IPS-18a (cell line): ENCODE measurements around the gene ATP8B4.
"Not testable (repeated sequence)": the region's sequence is repeated elsewhere in the genome, so short reads cannot be mapped to it uniquely, and the experiment has no call there.

Experiments used
- H3K27ac ChIP-seq: one replicate; pipeline ENCODE4 v1.5.1; 2013; ENCODE audit warnings: low read length
- H3K27me3 ChIP-seq: one replicate; pipeline ENCODE4 v1.6.1; 2013; ENCODE audit warnings: mild to moderate bottlenecking, low read length; ENCODE audit not compliant: control insufficient read depth, insufficient read depth
- H3K36me3 ChIP-seq: one replicate; pipeline ENCODE4 v1.6.1; 2013; ENCODE audit warnings: low read depth, low read length; ENCODE audit not compliant: control insufficient read depth
- H3K4me1 ChIP-seq: one replicate; pipeline ENCODE4 v1.6.1; 2013; ENCODE audit warnings: low read depth, low read length; ENCODE audit not compliant: control insufficient read depth
- H3K4me3 ChIP-seq: one replicate; pipeline ENCODE4 v1.5.1; 2013; ENCODE audit warnings: low read length
- H3K9ac ChIP-seq: one replicate; pipeline ENCODE4 v1.6.1; 2013; ENCODE audit warnings: mild to moderate bottlenecking, low read length, moderate library complexity
- H3K9me3 ChIP-seq: one replicate; pipeline ENCODE4 v1.6.1; 2013; ENCODE audit warnings: low read depth, low read length; ENCODE audit not compliant: control insufficient read depth

ATP8B4 gene

DNA sequence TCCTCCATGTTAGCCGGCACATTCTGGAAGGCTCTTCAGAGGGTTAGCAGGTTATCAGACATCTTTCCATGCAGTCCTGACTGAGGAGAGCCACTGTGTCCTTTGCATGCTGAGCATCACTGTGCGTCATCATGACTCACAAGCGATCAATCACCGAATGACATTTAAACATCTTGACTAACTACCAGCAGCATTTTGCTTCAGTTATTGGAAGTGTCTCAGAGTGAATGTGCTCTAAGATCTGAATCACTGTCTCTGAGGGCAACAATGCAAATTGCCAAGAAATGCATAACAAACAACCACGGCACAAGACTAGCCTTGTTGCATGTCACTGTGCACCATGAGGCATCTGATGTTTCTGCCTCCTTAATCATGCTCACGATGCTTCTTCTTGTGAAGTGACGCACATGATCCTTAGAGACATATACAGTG, 18.3 kb upstream of the ATP8B4 start:
- Histone ChIP-seq H3K9me3 (no peaks in the 10 kb centered on the region), H3K4me1 (no peaks in the 10 kb centered on the region), H3K27me3 (no peaks in the 10 kb centered on the region), H3K36me3 (no peaks in the 10 kb centered on the region), H3K4me3 (no peak overlapping the region), H3K27ac (no peak overlapping the region), H3K9ac (no peak overlapping the region)

DNA sequence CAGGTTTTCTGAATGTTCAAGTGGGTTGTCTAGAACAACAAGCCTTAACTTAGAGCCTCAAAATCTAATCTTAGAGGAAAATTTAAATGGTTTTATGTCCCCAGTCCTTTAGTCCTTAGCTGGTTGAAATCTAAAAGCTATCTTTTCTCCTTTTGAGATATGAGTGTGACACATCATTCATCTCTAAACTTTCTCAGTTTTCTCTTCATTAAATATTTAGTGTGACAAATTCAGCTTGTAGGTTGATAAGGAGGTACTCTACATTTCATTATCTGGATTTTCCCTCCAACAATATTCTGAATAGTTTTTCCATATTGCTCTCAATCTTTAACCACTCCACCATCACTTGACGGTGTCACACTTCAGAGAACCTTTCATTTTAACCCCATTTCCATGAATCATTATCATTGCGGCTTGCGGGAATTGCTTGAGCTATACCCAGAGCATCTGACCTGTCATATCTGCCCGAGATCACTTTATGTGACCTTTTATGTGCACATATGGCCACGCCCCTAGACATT, 16.1 kb upstream of the ATP8B4 start:
- H3K27me3 ChIP-seq = no peaks in the 10 kb centered on the region
- no peaks in the 10 kb centered on the region for H3K9me3 ChIP-seq
- H3K36me3 ChIP-seq = no peaks in the 10 kb centered on the region
- H3K27ac ChIP-seq = no peak overlapping the region
- no peaks in the 10 kb centered on the region for H3K4me1 ChIP-seq
- H3K4me3 ChIP-seq = no peak overlapping the region
- no peak overlapping the region for H3K9ac ChIP-seq

DNA sequence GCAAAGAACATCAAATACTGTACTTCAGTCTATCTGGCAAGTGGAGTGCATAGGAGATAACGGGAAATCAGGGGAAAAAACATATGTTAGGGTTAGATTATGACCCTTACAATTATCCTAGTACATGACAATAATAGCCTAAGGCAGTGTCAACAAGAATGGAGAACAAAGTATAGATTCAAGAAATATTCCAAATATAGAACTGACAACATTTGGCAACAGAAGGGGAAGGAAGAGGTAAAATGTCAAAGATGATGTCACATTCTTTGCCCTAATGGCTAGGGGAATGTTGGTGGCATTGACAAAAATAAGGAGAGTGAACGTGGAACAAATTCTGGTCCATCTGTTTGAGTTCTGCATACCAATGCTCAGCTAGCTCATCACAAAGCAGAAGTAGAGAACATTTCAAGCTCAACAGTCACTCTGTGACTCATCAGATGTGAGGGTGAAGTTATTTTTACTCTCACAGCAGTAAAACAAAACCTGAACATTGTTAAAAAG, 15.5 kb upstream of the ATP8B4 start:
- no peaks in the 10 kb centered on the region for H3K36me3 ChIP-seq
- H3K4me1 ChIP-seq = no peaks in the 10 kb centered on the region
- no peaks in the 10 kb centered on the region for H3K27me3 ChIP-seq
- no peak overlapping the region for H3K27ac ChIP-seq
- H3K9ac ChIP-seq = no peak overlapping the region
- H3K9me3 ChIP-seq = no peaks in the 10 kb centered on the region
- no peak overlapping the region for H3K4me3 ChIP-seq

DNA sequence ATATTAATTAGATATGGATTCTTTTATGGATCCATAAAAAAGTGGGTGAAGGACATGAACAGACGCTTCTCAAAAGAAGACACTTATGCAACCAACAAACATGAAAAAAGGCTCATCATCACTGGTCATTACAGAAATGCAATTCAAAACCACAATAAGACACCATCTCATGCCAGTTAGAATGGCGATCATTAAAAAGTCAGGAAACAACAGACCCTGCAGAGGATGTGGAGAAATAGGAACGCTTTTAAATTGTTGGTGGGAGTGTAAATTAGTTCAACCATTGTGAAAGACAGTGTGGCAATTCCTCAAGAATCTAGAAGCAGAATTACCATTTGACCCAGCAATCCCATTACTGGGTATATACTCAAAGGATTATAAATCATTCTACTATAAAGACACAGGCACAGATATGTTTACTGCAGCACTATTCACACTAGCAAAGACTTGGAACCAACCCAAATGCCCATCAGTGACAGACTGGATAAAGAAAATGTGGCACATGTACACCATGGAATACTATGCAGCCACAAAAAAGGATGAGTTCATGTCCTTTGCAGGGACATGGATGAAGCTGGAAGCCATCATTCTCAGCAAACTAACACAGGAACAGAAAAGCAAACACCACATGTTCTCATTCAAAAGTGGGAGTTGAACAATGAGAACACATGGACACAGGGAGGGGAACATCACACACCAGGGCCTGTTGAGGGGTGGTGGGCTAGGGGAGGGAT, 13.4 kb upstream of the ATP8B4 start:
- H3K9ac ChIP-seq, H3K4me3 ChIP-seq, H3K9me3 ChIP-seq, H3K27ac ChIP-seq, H3K36me3 ChIP-seq, H3K27me3 ChIP-seq, H3K4me1 ChIP-seq: not testable (repeated sequence)

DNA sequence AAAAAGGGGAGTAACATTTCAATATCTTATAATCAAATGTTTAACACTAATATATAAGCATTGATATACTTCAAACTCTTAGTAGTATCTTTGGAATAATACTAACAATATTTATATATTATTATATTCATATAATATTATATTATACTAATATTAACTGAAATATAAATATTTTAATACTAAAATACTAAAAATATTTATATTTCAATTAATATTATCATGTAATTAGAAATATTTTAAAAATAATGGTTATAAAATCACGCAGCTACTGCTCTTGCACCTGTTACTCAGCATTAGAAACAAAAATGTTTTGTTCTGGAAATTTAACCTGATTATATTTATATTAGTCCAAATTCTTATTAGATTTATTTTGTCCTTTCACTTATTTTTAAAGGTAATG, 12.6 kb upstream of the ATP8B4 start:
- H3K9ac ChIP-seq = no peak overlapping the region
- no peaks in the 10 kb centered on the region for H3K4me1 ChIP-seq
- no peaks in the 10 kb centered on the region for H3K9me3 ChIP-seq
- H3K27me3 ChIP-seq = no peaks in the 10 kb centered on the region
- no peaks in the 10 kb centered on the region for H3K36me3 ChIP-seq
- H3K4me3 ChIP-seq = no peak overlapping the region
- no peak overlapping the region for H3K27ac ChIP-seq

DNA sequence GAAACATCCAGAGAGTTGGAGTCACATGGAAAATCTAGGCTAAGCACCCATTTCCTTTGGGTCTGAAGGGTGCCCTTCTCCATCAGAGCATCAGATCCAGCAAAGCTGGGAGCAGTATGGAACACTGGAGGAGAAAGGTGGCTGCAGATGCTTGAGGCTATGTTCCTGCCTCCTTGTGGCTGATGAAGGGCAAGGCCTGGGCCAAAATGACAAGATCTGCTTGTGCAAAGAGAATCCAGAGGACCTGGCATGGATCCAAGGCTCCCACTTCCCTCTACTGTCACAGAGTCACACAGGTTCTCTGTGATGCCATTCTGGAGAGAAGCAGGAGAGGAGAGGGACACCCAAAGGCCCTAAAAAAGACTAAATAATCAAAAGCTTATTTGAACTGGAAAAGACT, 9.2 kb upstream of the ATP8B4 start:
- Histone ChIP-seq H3K4me1 (no peaks in the 10 kb centered on the region), H3K27me3 (no peaks in the 10 kb centered on the region), H3K4me3 (no peak overlapping the region), H3K9ac (no peak overlapping the region), H3K36me3 (no peaks in the 10 kb centered on the region), H3K27ac (no peak overlapping the region), H3K9me3 (no peaks in the 10 kb centered on the region)

DNA sequence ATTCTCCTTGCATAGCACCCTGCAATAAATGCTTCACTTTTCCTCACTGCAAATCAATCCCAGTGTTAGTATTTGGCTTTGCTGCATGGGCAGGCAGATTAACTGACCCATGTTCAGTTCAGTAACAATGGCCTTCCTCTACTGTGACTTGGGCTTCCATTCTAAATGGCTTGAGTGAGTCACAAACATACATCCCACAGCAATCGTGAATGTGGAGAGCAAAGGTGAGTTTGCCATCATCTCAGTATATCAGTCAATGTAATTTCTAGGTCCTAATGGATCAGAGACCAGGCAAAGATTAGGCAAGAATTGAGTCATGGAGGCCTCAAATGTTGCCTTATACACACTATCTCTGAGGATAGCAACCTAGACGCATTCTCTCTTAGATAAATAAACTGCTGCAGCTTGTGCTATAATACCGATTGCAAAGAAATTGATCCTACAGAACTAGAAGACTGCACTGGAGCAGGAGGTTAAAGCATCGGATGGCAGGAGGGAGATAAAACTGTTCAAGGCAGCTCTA, 8.3 kb upstream of the ATP8B4 start:
- Histone ChIP-seq H3K9me3 (no peaks in the 10 kb centered on the region), H3K27ac (no peak overlapping the region), H3K27me3 (no peaks in the 10 kb centered on the region), H3K36me3 (no peaks in the 10 kb centered on the region), H3K4me1 (no peaks in the 10 kb centered on the region), H3K9ac (no peak overlapping the region), H3K4me3 (no peak overlapping the region)

DNA sequence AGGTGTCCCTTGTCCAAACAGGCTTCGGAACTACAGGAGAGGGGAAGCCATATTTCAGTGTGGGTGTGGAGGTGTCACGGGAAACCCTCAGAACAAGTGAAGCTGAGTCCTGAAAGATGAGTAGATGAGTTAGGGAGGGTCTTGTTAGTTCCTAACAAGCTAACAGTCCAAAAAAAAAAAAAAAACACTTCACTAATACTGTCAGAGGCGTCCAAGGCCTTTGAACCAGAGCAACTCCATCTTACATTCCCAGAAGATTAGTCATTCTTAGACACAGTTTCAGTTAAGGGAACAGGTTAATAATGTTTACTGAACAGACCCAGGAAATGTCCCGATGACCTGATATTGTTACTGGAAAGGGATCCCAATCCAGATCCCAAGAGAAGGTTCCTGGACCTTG, 7.0 kb upstream of the ATP8B4 start:
- no peaks in the 10 kb centered on the region for H3K4me1 ChIP-seq
- H3K27ac ChIP-seq = no peak overlapping the region
- H3K4me3 ChIP-seq = no peak overlapping the region
- no peaks in the 10 kb centered on the region for H3K36me3 ChIP-seq
- H3K9me3 ChIP-seq = no peaks in the 10 kb centered on the region
- no peaks in the 10 kb centered on the region for H3K27me3 ChIP-seq
- H3K9ac ChIP-seq = no peak overlapping the region

DNA sequence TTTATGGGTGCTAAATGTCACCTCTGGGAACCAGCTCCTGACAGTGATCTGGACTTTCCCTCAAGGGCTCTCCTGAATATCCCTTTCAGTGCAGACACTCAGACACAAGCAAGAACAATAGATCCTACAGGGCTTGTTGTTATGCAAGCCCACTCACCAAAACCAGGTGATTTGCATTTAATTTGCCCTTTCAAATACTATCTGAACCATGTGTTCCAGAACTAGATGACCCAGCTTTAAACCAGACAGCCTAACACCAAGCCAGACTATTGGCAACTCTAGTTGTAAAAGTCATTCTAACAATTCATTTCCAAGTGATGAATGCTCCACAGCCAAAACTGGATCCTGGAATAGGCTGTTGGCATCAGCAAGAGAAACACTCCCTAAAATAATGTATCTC, 5.6 kb upstream of the ATP8B4 start:
- no peak overlapping the region for H3K9ac ChIP-seq
- no peak overlapping the region for H3K4me3 ChIP-seq
- H3K36me3 ChIP-seq = no peaks in the 10 kb centered on the region
- H3K4me1 ChIP-seq = no peaks in the 10 kb centered on the region
- H3K27ac ChIP-seq = no peak overlapping the region
- H3K27me3 ChIP-seq = no peaks in the 10 kb centered on the region
- no peaks in the 10 kb centered on the region for H3K9me3 ChIP-seq

DNA sequence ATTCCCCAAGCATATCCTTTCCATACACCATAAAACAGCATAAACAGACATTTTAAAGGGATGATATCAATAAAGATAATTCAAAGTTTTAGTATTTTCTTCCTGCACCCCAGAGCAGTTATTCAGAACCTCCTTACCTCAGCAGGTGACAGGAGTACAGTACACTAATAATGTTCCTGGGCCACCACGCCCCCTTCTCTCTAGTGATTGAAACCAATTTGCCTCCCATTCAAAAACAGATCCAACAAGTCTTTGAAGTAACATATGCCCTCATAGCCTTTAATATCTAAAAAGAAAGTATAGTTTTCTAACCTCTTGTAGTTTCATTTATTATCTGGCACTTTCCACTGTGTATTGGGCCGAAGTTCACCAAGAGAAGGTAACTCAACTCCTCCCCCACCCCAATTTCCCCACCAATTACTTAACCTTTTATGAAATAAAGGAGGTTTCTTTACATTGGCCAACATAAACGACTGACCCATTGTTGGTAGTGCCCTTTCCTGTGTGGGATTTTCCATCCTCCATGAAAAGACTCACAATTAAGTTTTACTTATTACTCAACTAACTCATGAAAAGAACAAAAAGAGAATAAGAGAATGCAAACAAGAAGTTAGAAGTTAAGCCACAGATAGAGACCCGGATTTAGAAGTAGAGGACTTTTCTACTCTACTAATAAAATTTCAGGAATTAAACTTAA, 5.0 kb upstream of the ATP8B4 start:
- no peak overlapping the region for H3K4me3 ChIP-seq
- no peaks in the 10 kb centered on the region for H3K36me3 ChIP-seq
- H3K27me3 ChIP-seq = no peaks in the 10 kb centered on the region
- H3K27ac ChIP-seq = no peak overlapping the region
- no peaks in the 10 kb centered on the region for H3K9me3 ChIP-seq
- no peak overlapping the region for H3K9ac ChIP-seq
- H3K4me1 ChIP-seq = peaks cover 5% of the 10 kb centered on the region

DNA sequence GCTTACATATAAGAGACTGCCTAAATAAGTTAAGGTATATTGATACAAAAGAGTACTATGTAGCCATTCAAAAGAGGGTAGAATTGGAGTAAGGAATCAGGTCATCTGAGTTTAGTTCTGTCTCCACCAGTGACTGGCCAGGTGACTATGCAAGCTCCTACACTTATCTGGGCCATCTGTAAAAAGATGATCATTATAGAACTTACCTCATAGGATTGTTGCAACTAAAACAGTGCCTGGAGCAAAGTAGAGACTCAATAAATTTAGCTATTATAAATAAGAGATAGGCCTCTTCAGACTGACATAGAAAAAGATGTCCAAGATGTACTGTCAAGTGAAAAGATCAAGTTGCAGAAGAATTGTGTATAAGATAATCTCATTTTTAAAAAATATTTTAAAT, 1.7 kb upstream of the ATP8B4 start:
- no peaks in the 10 kb centered on the region for H3K36me3 ChIP-seq
- no peak overlapping the region for H3K27ac ChIP-seq
- H3K4me3 ChIP-seq = no peak overlapping the region
- no peak overlapping the region for H3K9ac ChIP-seq
- peaks cover 7% of the 10 kb centered on the region for H3K4me1 ChIP-seq
- H3K27me3 ChIP-seq = no peaks in the 10 kb centered on the region
- no peaks in the 10 kb centered on the region for H3K9me3 ChIP-seq
